CD4-positive, CD25-positive, alpha-beta regulatory T cell (primary cell): ENCODE measurements around the gene HSD17B14. TPM values are rescaled to one million over a fixed set of nuclear protein-coding genes. Genes with fewer than 3 reads are reported as not detected.

Source experiments
- ATAC-seq, 2 donors: fragments of 150-1000 bp; cut with Tn5 transposase; one replicate each; pipeline ENCODE4 v1.10.0; 2021; ENCODE audit warnings: low read depth in 2 of 2, moderate number of reproducible peaks in 2 of 2, moderate library complexity in 1 of 2
- DNase-seq, 3 donors: peaks; one replicate each; pipeline versions ENCODE4 v3.0.0 to v3.0.0-alpha.2; 2012 to 2022; ENCODE audit warnings: mixed read lengths in 1 of 3
- H3K27ac ChIP-seq: one replicate; pipeline ENCODE4 v1.7.0; 2013; ENCODE audit warnings: mild to moderate bottlenecking, low read length; ENCODE audit not compliant: insufficient read depth, poor library complexity, severe bottlenecking
- H3K27me3 ChIP-seq: one replicate; pipeline ENCODE4 v1.7.0; 2013; ENCODE audit warnings: low read length; ENCODE audit not compliant: control insufficient read depth, insufficient read depth
- H3K36me3 ChIP-seq: one replicate; pipeline ENCODE4 v1.7.0; 2013; ENCODE audit warnings: mild to moderate bottlenecking, low read length, moderate library complexity; ENCODE audit not compliant: control insufficient read depth, insufficient read depth
- H3K4me1 ChIP-seq: 2 replicates; pipeline ENCODE4 v1.7.0; 2013; ENCODE audit warnings: mild to moderate bottlenecking, low read length; ENCODE audit not compliant: insufficient read depth, control insufficient read depth, poor library complexity, severe bottlenecking
- H3K4me3 ChIP-seq: one replicate; pipeline ENCODE4 v1.7.0; 2013; ENCODE audit warnings: low read depth, mild to moderate bottlenecking, low read length, moderate library complexity
- H3K9me3 ChIP-seq, 2 experiments: 1 replicate in 1 of 2; 2 replicates in 1 of 2; pipeline ENCODE4 v1.7.0; 2013; ENCODE audit warnings: low read length in 2 of 2, mild to moderate bottlenecking in 1 of 2, moderate library complexity in 1 of 2; ENCODE audit not compliant: control insufficient read depth in 2 of 2
- H3K27ac Mint-ChIP-seq, 3 donors: one replicate each; pipeline ENCODE4 v1.8.0; 2020 to 2022; ENCODE audit warnings: mild to moderate bottlenecking in 3 of 3, mixed read lengths in 3 of 3, moderate library complexity in 2 of 3
- H3K27me3 Mint-ChIP-seq: one replicate; pipeline ENCODE4 v1.8.0; 2022; ENCODE audit warnings: mild to moderate bottlenecking, mixed read lengths
- H3K36me3 Mint-ChIP-seq: one replicate; pipeline ENCODE4 v1.8.0; 2020; ENCODE audit warnings: mixed read lengths
- H3K4me1 Mint-ChIP-seq, 4 donors: one replicate each; pipeline ENCODE4 v1.8.0; 2020 to 2022; ENCODE audit warnings: mixed read lengths in 4 of 4, mild to moderate bottlenecking in 1 of 4
- H3K4me3 Mint-ChIP-seq, 4 donors: one replicate each; pipeline ENCODE4 v1.8.0; 2020 to 2022; ENCODE audit warnings: mild to moderate bottlenecking in 4 of 4, mixed read lengths in 4 of 4, moderate library complexity in 3 of 4
- H3K9me3 Mint-ChIP-seq, 7 donors: one replicate each; pipeline ENCODE4 v1.8.0; 2020 to 2022; ENCODE audit warnings: mixed read lengths in 7 of 7, mild to moderate bottlenecking in 3 of 7, moderate library complexity in 2 of 7
- polyA plus RNA-seq, 4 donors: library from polyadenylated mRNA; unstranded; fragments of 300-500 nt; fragmentation: Illumina TruSeq; gene quantifications; one replicate each; pipeline ENCODE4 v1.2.3, GENCODE V29; 2021
- total RNA-seq: library from RNA; stranded (reverse); gene quantifications from one replicate; pipeline ENCODE4 v1.2.3, GENCODE V29; 2022

The HSD17B14 gene
- total and polyA plus RNA-seq, 5 donors from 2014 or later = 0.29 to 2.0 (median 0.49) TPM

DNA sequence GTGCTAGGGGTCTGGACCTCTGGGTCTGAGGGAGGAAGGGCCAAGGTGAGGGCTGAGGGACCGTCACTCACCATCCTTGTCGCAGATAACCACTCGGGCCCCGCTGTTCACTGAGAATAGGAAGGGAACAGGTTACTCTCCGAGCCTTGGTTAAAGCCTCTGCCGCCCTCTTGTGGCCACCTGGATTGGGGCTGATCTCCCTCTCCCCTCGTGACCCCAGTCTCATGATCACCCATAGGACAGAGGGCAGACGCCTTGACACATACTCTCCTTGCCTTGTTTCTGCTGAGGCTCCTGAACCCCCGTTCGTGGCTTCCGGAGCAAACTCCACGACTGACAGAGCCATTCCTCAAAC, 580 bp downstream of the HSD17B14 start:
- no peak overlapping the region for H3K27ac ChIP-seq
- H3K27ac Mint-ChIP-seq = peak overlapping the region; percentile 87 to 93 (median 87)

DNA sequence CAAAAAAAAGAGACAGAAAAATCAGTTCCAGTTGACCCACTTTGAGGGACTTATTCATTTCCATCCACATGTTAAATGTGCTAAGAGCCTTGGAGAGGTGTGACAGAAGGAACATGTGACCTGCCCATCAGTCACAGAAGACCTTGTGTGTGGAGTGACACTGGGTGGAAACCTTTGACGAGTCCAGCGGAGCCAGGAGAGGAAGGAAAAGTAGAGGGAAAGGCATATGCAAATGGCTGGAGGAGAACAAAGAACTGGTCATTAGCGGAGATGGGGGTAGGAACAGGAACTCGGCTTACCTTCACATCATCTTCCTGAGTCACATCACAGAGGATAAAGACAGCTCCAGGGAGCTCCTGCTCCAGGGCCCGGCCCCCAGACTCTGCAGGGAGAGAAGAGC, 2.3 kb downstream of the HSD17B14 start:
- Mint-ChIP-seq H3K36me3 (no peaks in the 10 kb centered on the region), H3K9me3 (no peaks in the 10 kb centered on the region), H3K4me3 (peak overlapping the region in 2 of 4 donors; percentile 7 to 66), H3K27ac (peak overlapping the region in 2 of 3 donors; percentile 49 to 63), H3K4me1 (peaks cover 0 to 22% (median 14%) of the 10 kb centered on the region in 4 donors), H3K27me3 (peaks cover 20% of the 10 kb centered on the region)
- DNase-seq = no peak
- Histone ChIP-seq H3K36me3 (no peaks in the 10 kb centered on the region), H3K4me3 (no peak overlapping the region), H3K27ac (no peak overlapping the region), H3K4me1 (peaks cover 22% of the 10 kb centered on the region), H3K9me3 (no peaks in the 10 kb centered on the region), H3K27me3 (no peaks in the 10 kb centered on the region)
- ATAC-seq = no peak

More for the DNA sequence above, 580 bp downstream of the HSD17B14 start:
- H3K36me3 ChIP-seq = no peaks in the 10 kb centered on the region
- Mint-ChIP-seq H3K27me3 (peaks cover 15% of the 10 kb centered on the region), H3K36me3 (no peaks in the 10 kb centered on the region), H3K4me3 (peak overlapping the region; percentile 45 to 90 (median 70)), H3K4me1 (peaks cover 0 to 22% (median 14%) of the 10 kb centered on the region in 4 donors), H3K9me3 (no peaks in the 10 kb centered on the region)
- no peaks in the 10 kb centered on the region for H3K9me3 ChIP-seq
- ATAC-seq (peak; percentile 97), DNase-seq (peak; percentile 83 to 93 (median 90))
- no peaks in the 10 kb centered on the region for H3K27me3 ChIP-seq
- peaks cover 22% of the 10 kb centered on the region for H3K4me1 ChIP-seq
- peak overlapping the region; percentile 57 for H3K4me3 ChIP-seq

DNA sequence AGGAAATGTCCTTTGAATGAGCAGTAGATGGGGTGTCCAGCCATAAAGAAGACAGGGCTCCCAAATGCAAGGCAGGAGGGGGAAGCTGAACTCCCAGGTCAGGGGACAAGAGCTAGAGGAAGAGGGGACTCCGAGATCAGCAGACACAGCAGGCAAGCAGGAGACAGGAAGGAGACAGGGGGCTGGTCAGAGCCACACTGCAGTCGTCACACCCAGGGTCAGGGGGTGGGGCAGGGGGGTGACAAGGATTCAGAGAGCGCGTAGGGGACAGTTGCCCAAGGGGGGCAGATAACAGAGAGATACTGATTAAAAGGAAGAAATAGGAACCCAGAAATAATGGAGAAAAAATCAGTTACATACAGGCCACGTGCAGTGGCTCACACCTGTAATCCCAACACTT, 3.2 kb downstream of the HSD17B14 start:
- Mint-ChIP-seq H3K9me3 (no peaks in the 10 kb centered on the region), H3K4me3 (no peak overlapping the region), H3K27ac (no peak overlapping the region), H3K36me3 (no peaks in the 10 kb centered on the region), H3K27me3 (peaks cover 19% of the 10 kb centered on the region), H3K4me1 (peaks cover 0 to 22% (median 14%) of the 10 kb centered on the region in 4 donors)
- no peak for ATAC-seq
- Histone ChIP-seq H3K36me3 (no peaks in the 10 kb centered on the region), H3K4me3 (no peak overlapping the region), H3K9me3 (no peaks in the 10 kb centered on the region), H3K27ac (no peak overlapping the region), H3K27me3 (no peaks in the 10 kb centered on the region), H3K4me1 (peaks cover 22% of the 10 kb centered on the region)
- DNase-seq = no peak

DNA sequence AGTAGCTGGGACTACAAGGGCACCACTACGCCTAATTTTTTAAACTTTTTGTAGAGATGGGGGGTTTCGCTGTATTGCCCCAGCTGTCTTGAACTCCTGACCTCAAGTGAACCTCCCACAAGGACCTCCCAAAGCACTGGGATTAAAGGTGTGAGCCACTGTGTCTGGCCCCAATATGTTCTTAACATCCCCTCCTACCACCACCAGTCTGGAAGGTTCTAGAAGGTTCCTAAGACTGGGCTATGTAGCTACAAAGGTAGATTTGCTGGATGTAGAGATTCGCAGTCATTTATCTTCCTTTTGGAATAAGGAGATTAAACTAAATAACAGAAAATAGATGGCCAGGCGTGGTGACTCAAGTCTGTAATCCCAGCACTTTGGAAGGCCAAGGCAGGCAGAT, 5.3 kb downstream of the HSD17B14 start:
- ATAC-seq (no peak), DNase-seq (no peak)
- Mint-ChIP-seq H3K36me3 (no peaks in the 10 kb centered on the region), H3K4me1 (peaks cover 0 to 8% (median 5%) of the 10 kb centered on the region in 4 donors), H3K4me3 (no peak overlapping the region), H3K9me3 (no peaks in the 10 kb centered on the region), H3K27me3 (peaks cover 20% of the 10 kb centered on the region), H3K27ac (no peak overlapping the region)
- Histone ChIP-seq H3K36me3 (no peaks in the 10 kb centered on the region), H3K9me3 (no peaks in the 10 kb centered on the region), H3K27ac (no peak overlapping the region), H3K4me3 (no peak overlapping the region), H3K27me3 (no peaks in the 10 kb centered on the region), H3K4me1 (peaks cover 8% of the 10 kb centered on the region)

DNA sequence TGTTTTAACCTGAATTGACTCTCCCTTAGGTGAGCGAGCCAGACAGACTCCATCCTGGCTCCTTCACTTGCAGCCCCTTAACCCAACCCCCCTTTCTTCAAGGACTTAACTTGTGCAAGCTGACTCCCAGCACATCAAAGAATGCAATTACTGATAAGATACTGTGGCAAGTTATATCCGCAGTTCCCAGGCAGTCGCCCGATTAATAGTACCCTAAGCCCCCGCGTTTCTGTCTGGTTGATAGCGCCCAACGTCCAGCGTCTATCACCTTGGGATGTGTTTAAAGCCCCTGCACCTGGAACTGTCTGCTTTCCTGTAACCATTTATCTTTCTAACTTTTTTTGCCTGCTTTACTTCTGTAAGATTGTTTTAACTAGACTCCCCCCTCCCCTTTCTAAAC, 6.2 kb downstream of the HSD17B14 start:
- H3K4me1 Mint-ChIP-seq = peaks cover 0 to 2% (median 0%) of the 10 kb centered on the region in 4 donors
- H3K9me3 Mint-ChIP-seq = no peaks in the 10 kb centered on the region
- no peak overlapping the region for H3K27ac Mint-ChIP-seq
- H3K4me3 ChIP-seq = no peak overlapping the region
- DNase-seq (no peak), ATAC-seq (no peak)
- no peak overlapping the region for H3K4me3 Mint-ChIP-seq
- H3K9me3 ChIP-seq = no peaks in the 10 kb centered on the region
- no peaks in the 10 kb centered on the region for H3K27me3 ChIP-seq
- H3K36me3 ChIP-seq = no peaks in the 10 kb centered on the region
- no peaks in the 10 kb centered on the region for H3K36me3 Mint-ChIP-seq
- no peaks in the 10 kb centered on the region for H3K4me1 ChIP-seq
- H3K27ac ChIP-seq = no peak overlapping the region
- peaks cover 15% of the 10 kb centered on the region for H3K27me3 Mint-ChIP-seq

DNA sequence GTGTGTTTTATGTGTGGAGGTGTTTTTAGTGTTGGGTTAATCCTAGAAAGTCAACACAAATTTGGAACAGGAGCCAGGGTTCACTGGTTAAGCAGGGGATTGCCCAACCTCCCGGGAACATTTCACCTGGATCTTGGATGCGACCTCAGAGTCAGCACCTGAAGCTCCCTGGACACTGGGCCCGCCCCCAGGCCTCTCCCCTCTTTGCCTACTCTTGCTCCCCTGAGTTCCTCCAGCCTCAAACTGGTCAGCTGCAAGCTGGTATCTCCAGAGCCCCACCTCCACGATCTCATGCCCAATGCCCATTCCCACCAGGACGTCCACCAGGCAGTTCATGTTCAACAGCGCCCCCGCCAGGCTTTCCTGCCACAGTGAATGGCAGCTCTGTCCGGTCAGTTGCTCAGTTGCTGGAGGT, 9.7 kb downstream of the HSD17B14 start:
- Histone ChIP-seq H3K27me3 (no peaks in the 10 kb centered on the region), H3K4me1 (no peaks in the 10 kb centered on the region), H3K27ac (no peak overlapping the region), H3K36me3 (no peaks in the 10 kb centered on the region), H3K4me3 (no peak overlapping the region), H3K9me3 (no peaks in the 10 kb centered on the region)
- no peak for ATAC-seq
- Mint-ChIP-seq H3K4me1 (no peaks in the 10 kb centered on the region), H3K4me3 (no peak overlapping the region), H3K27ac (no peak overlapping the region), H3K9me3 (no peaks in the 10 kb centered on the region), H3K27me3 (peaks cover 15% of the 10 kb centered on the region), H3K36me3 (no peaks in the 10 kb centered on the region)
- DNase-seq = no peak

DNA sequence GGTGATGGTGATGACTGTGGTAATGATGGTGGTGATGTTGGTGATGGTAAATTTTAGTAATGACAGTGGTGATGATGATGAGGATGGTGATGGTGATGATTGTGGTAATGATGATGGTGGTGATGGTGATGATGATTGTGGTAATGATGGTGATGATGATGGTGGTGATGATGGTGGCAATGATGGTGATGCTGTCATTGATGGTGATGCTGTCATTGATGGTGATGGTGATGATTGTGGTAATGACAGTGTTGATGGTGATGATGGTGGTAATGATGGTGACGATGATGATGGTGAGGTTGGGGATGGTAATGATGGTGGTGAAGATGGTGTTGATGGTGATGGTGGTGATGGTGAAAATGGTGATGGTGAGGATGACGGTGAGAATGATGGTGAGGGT, 13.8 kb downstream of the HSD17B14 start:
- H3K4me3 Mint-ChIP-seq = no peak overlapping the region
- peaks cover 2% of the 10 kb centered on the region for H3K27me3 Mint-ChIP-seq
- Histone ChIP-seq H3K4me3 (no peak overlapping the region), H3K9me3 (no peaks in the 10 kb centered on the region), H3K4me1 (no peaks in the 10 kb centered on the region), H3K27ac (no peak overlapping the region), H3K36me3 (no peaks in the 10 kb centered on the region), H3K27me3 (no peaks in the 10 kb centered on the region)
- H3K9me3 Mint-ChIP-seq = no peaks in the 10 kb centered on the region
- H3K4me1 Mint-ChIP-seq = no peaks in the 10 kb centered on the region
- DNase-seq (no peak), ATAC-seq (no peak)
- H3K27ac Mint-ChIP-seq = no peak overlapping the region
- H3K36me3 Mint-ChIP-seq = no peaks in the 10 kb centered on the region

DNA sequence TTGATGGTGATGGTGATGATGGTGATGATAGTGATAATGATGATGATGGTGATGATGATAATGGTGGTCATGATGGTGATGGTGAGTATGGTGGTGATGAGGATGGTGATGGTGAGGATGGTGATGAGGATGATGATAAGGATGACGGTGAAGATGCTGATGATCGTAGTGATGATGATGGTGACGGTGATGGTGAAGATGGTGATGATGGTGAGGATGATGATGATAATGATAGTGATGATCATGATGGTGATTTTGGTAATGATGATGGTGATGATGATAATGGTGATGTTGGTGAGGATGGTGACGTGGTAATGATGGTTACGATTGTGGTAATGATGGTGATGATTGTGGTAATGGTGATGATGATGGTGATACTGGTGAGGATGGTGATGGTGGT, 14.7 kb downstream of the HSD17B14 start:
- no peaks in the 10 kb centered on the region for H3K9me3 Mint-ChIP-seq
- H3K4me1 Mint-ChIP-seq = no peaks in the 10 kb centered on the region
- no peak overlapping the region for H3K27ac ChIP-seq
- no peaks in the 10 kb centered on the region for H3K27me3 ChIP-seq
- DNase-seq (no peak), ATAC-seq (no peak)
- no peaks in the 10 kb centered on the region for H3K36me3 ChIP-seq
- no peak overlapping the region for H3K4me3 ChIP-seq
- no peaks in the 10 kb centered on the region for H3K9me3 ChIP-seq
- H3K27me3 Mint-ChIP-seq = no peaks in the 10 kb centered on the region
- no peaks in the 10 kb centered on the region for H3K36me3 Mint-ChIP-seq
- no peaks in the 10 kb centered on the region for H3K4me1 ChIP-seq
- no peak overlapping the region for H3K27ac Mint-ChIP-seq
- H3K4me3 Mint-ChIP-seq = no peak overlapping the region
